CD4-positive, alpha-beta T cell treated with Interleukin-1 beta for 1 hour (primary cell): ENCODE measurements around the gene TBC1D22B.

Experiments
- DNase-seq, 2 donors: peaks; one replicate each; pipeline ENCODE4 v3.0.0-alpha.2; 2020 to 2022

TBC1D22B gene

GRCh38 chr6:37362101-37362828, 104.7 kb downstream of the TBC1D22B start:
- no peak for DNase-seq

GRCh38 chr6:37365791-37366190, 108.2 kb downstream of the TBC1D22B start:
- DNase-seq, result no peak

GRCh38 chr6:37366910-37367309, 109.3 kb downstream of the TBC1D22B start:
- no peak for DNase-seq

GRCh38 chr6:37368961-37369320, 111.4 kb downstream of the TBC1D22B start:
- no peak for DNase-seq

- no peak for DNase-seq
These were observed 112.0 kb downstream of the TBC1D22B start for GRCh38 chr6:37369321-37370201.

GRCh38 chr6:37371154-37372083, 113.8 kb downstream of the TBC1D22B start:
- DNase-seq, result no peak

GRCh38 chr6:37372116-37372515, 114.5 kb downstream of the TBC1D22B start:
- no peak for DNase-seq

- DNase-seq, result no peak
These were observed 116.4 kb downstream of the TBC1D22B start for GRCh38 chr6:37373822-37374471.

- DNase-seq, result no peak
These were observed 117.8 kb downstream of the TBC1D22B start for GRCh38 chr6:37375376-37375775.

- no peak for DNase-seq
These were observed 118.6 kb downstream of the TBC1D22B start for GRCh38 chr6:37376078-37376743.

- peak; percentile 7 to 59 for DNase-seq
These were observed 124.0 kb downstream of the TBC1D22B start for GRCh38 chr6:37381579-37381978.
